ENCODE data around the gene TRIM38.

The TRIM38 gene

DNA sequence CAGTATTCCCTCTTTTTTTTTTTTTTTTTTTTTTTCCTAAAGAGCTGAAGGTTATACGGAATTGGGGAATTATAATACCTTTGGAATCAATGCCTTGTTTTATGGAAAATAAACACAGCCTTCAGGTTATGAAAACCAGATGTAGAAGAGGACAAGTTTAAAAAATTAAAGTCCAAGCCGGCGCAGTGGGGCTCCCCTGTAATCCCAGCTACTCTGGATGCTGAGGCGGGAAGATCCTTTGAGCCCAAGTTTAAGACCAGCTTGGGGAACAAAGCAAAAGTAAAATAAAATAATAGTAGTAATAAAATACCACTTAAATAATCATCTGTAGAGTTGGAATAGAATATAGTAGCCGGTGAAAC, 57.3 kb downstream of the TRIM38 start:
- Histone ChIP-seq H3K27ac (ENCODE audit: low read length) (peak overlapping the region; percentile 57), H4K20me1 (ENCODE audit: insufficient read depth, low read length) (no peaks in the 10 kb centered on the region), H3K9me3 (ENCODE audit: insufficient read depth, low read length, severe bottlenecking) (no peaks in the 10 kb centered on the region), H3K27me3 (ENCODE audit: insufficient read depth, low read length, poor library complexity) (no peaks in the 10 kb centered on the region), H2AFZ (ENCODE audit: low read depth, low read length) (no peak overlapping the region), H3K9ac (ENCODE audit: low read depth, low read length) (peak overlapping the region; percentile 30), H3K4me2 (ENCODE audit: insufficient read depth, low read length) (peak overlapping the region; percentile 62; the same call in 1 of the 2 replicates), H3K79me2 (ENCODE audit: insufficient read depth, low read length) (peaks cover 17% of the 10 kb centered on the region), H3K4me3 (ENCODE audit: low read depth in 1 of 2, low read length in 2 of 2) (peak overlapping the region in 1 of 2 experiments; percentile 30; a peak in 2 of 4 replicates), H3K4me1 (ENCODE audit: insufficient read depth, low read length) (peaks cover 29% of the 10 kb centered on the region), H3K36me3 (ENCODE audit: insufficient read depth, low read length) (no peaks in the 10 kb centered on the region; the same call in 1 of the 2 replicates)
- ATAC-seq (ENCODE audit: insufficient read depth, low read depth) (no peak), DNase-seq (no peak)
- TF ChIP-seq CTCF (IDR thresholded peaks at IDR 0.05; ENCODE audit: borderline replicate concordance, extremely low read depth, low read length, poor library complexity, severe bottlenecking) (no peak), EZH2 (IDR thresholded peaks at IDR 0.05; ENCODE audit: borderline replicate concordance, low read depth, low read length, severe bottlenecking) (no peak)

- Histone ChIP-seq H3K9ac (ENCODE audit: low read depth, low read length) (peak overlapping the region; percentile 99), H2AFZ (ENCODE audit: low read depth, low read length) (no peak overlapping the region), H3K27ac (ENCODE audit: low read length) (peak overlapping the region; percentile 100), H3K79me2 (ENCODE audit: insufficient read depth, low read length) (peaks cover 17% of the 10 kb centered on the region), H4K20me1 (ENCODE audit: insufficient read depth, low read length) (no peaks in the 10 kb centered on the region), H3K4me1 (ENCODE audit: insufficient read depth, low read length) (peaks cover 34% of the 10 kb centered on the region), H3K36me3 (ENCODE audit: insufficient read depth, low read length) (no peaks in the 10 kb centered on the region; the same call in 1 of the 2 replicates), H3K9me3 (ENCODE audit: insufficient read depth, low read length, severe bottlenecking) (no peaks in the 10 kb centered on the region), H3K27me3 (ENCODE audit: insufficient read depth, low read length, poor library complexity) (no peaks in the 10 kb centered on the region), H3K4me2 (ENCODE audit: insufficient read depth, low read length) (peak overlapping the region; percentile 62), H3K4me3 (ENCODE audit: low read depth in 1 of 2, low read length in 2 of 2) (peak overlapping the region; percentile 60 to 67)
- DNase-seq, result peak; percentile 87
- ATAC-seq (ENCODE audit: insufficient read depth, low read depth), result peak; percentile 57
- no peak for TF ChIP-seq CTCF (IDR thresholded peaks at IDR 0.05; ENCODE audit: borderline replicate concordance, extremely low read depth, low read length, poor library complexity, severe bottlenecking)
- no peak for TF ChIP-seq EZH2 (IDR thresholded peaks at IDR 0.05; ENCODE audit: borderline replicate concordance, low read depth, low read length, severe bottlenecking)
Observed at GRCh38 chr6:26020329-26021000, 57.9 kb downstream of the TRIM38 start.

DNA sequence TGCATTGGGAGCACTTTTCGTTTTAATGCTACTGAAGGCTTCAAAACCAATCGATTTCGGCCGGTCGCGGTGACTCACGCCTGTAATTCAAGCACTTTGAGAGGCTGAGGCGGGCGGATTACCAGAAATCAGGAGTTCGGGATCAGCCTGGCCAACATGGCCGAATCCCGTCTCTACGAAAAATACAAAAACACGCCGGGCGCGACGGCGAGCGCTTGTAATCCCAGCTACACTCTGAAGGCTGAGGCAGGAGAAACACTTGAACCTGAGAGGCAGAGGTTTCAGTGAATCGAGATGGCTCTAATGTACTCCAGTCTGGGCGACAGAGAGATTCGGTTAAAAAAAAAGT, 58.4 kb downstream of the TRIM38 start:
- peak overlapping the region; percentile 99 for H3K9ac ChIP-seq (ENCODE audit: low read depth, low read length)
- H3K4me2 ChIP-seq (ENCODE audit: insufficient read depth, low read length), result peak overlapping the region; percentile 62
- no peaks in the 10 kb centered on the region for H4K20me1 ChIP-seq (ENCODE audit: insufficient read depth, low read length)
- H3K79me2 ChIP-seq (ENCODE audit: insufficient read depth, low read length), result peaks cover 17% of the 10 kb centered on the region
- peak overlapping the region; percentile 60 to 67 for H3K4me3 ChIP-seq (ENCODE audit: low read depth in 1 of 2, low read length in 2 of 2)
- no peaks in the 10 kb centered on the region; the same call in 1 of the 2 replicates for H3K36me3 ChIP-seq (ENCODE audit: insufficient read depth, low read length)
- H3K4me1 ChIP-seq (ENCODE audit: insufficient read depth, low read length), result peaks cover 39% of the 10 kb centered on the region
- no peaks in the 10 kb centered on the region for H3K27me3 ChIP-seq (ENCODE audit: insufficient read depth, low read length, poor library complexity)
- H3K9me3 ChIP-seq (ENCODE audit: insufficient read depth, low read length, severe bottlenecking), result no peaks in the 10 kb centered on the region
- H3K27ac ChIP-seq (ENCODE audit: low read length), result peak overlapping the region; percentile 100
- H2AFZ ChIP-seq (ENCODE audit: low read depth, low read length), result no peak overlapping the region
- ATAC-seq (ENCODE audit: insufficient read depth, low read depth) (peak; percentile 30), DNase-seq (peak; percentile 80)
- TF ChIP-seq CTCF (IDR thresholded peaks at IDR 0.05; ENCODE audit: borderline replicate concordance, extremely low read depth, low read length, poor library complexity, severe bottlenecking) (no peak), EZH2 (IDR thresholded peaks at IDR 0.05; ENCODE audit: borderline replicate concordance, low read depth, low read length, severe bottlenecking) (no peak)

All from DND-41 (cell line).